Measurements from ENCODE around the gene PDE11A. TPM values are rescaled to one million over a fixed set of nuclear protein-coding genes. Genes with fewer than 3 reads are reported as not detected.

Gene PDE11A
- total RNA-seq, 2 experiments from 2014 or later: not detected

DNA sequence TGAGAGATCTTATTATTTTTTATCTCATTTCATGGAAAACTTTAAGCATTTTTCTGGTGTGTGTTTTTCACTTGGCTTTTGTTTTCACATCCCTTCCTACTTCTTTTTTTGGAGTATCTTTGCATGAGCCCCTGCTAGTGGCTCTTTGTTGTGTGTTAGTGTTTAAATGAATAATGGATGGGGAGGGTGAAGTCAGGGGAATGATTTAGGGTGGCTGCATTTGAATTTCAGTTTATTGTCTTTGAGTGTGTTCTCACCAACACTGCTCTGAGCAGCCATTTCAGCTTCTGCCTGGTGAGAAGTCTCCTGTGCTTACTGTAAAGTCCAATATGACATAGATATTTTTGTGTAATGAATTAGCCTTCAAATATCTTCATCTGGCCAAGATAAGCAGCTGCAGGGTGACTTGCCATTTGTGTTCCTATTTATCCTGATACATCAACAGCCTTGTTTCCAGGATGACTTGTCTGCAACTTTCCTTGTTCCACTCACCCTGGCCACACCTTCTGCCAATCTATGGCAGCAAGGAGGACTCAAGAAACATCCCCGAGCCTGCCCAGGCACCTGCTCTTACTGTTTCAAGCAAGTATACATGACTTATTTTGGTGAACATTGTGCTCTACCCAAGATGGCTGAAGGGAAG lies 182.6 kb downstream of the PDE11A start:
- H3K36me3 Mint-ChIP-seq (ENCODE audit: low read depth): no peaks in the 10 kb centered on the region
- H3K36me3 ChIP-seq (ENCODE audit: insufficient read depth, low read length): no peaks in the 10 kb centered on the region
- CTCF ChIA-PET: no interaction called here
- H3K27me3 ChIP-seq (ENCODE audit: control insufficient read depth in 1 of 2, insufficient read depth in 2 of 2, low read length in 2 of 2): peaks cover 3 to 7% of the 10 kb centered on the region in 2 experiments
- H3K4me3 ChIP-seq (ENCODE audit: low read length): no peak overlapping the region
- H3K9me3 ChIP-seq (ENCODE audit: control insufficient read depth in 1 of 2, insufficient read depth in 1 of 2, low read length in 2 of 2): no peaks in the 10 kb centered on the region
- no peak for ATAC-seq (ENCODE audit: poor library complexity)
- no peak overlapping the region for H3K4me3 Mint-ChIP-seq
- intact Hi-C loops (cut with DNase I, micrococcal nuclease): no loop called here
- no peak overlapping the region for H3K27ac ChIP-seq (ENCODE audit: low read depth in 1 of 2, low read length in 2 of 2)
- POLR2A ChIA-PET: no interaction called here
- H3K9me3 Mint-ChIP-seq: no peaks in the 10 kb centered on the region
- no peaks in the 10 kb centered on the region for H3K4me1 Mint-ChIP-seq (ENCODE audit: low read depth)
- peaks cover 11% of the 10 kb centered on the region for H3K27me3 Mint-ChIP-seq
- DNase-seq: no peak
- H3K4me1 ChIP-seq (ENCODE audit: insufficient read depth, low read length): no peaks in the 10 kb centered on the region
- no peak for TF ChIP-seq CTCF (IDR thresholded peaks at IDR 0.05)
- H3K27ac Mint-ChIP-seq: no peak overlapping the region

DNA sequence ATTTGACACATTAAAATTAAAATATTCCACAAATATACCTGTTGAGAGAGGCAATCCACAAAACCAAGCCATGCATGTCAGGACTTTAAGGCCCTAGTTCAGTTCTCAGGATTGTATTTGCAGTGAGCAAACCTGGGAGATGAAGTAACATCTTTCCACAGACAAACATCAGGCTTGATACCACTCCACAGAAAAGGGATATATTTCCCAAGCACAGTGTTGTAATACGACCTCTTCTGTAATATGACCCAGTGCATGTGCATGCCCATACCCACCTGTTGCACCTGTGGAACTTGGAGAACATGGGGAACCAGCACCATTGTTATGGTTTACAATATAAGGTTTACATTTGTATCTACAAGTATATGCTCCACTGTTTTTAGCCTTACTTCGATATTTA lies 184.0 kb downstream of the PDE11A start:
- Mint-ChIP-seq H3K36me3 (ENCODE audit: low read depth) (no peaks in the 10 kb centered on the region), H3K27me3 (peaks cover 5% of the 10 kb centered on the region), H3K4me3 (no peak overlapping the region), H3K4me1 (ENCODE audit: low read depth) (no peaks in the 10 kb centered on the region), H3K9me3 (no peaks in the 10 kb centered on the region), H3K27ac (no peak overlapping the region)
- Histone ChIP-seq H3K27me3 (ENCODE audit: control insufficient read depth in 1 of 2, insufficient read depth in 2 of 2, low read length in 2 of 2) (peaks cover 3 to 7% of the 10 kb centered on the region in 2 experiments), H3K4me3 (ENCODE audit: low read length) (no peak overlapping the region), H3K9me3 (ENCODE audit: control insufficient read depth in 1 of 2, insufficient read depth in 1 of 2, low read length in 2 of 2) (no peaks in the 10 kb centered on the region), H3K27ac (ENCODE audit: low read depth in 1 of 2, low read length in 2 of 2) (no peak overlapping the region), H3K36me3 (ENCODE audit: insufficient read depth, low read length) (no peaks in the 10 kb centered on the region), H3K4me1 (ENCODE audit: insufficient read depth, low read length) (no peaks in the 10 kb centered on the region)
- ChIA-PET POLR2A (no interaction called here), CTCF (no interaction called here)
- no peak for TF ChIP-seq CTCF (IDR thresholded peaks at IDR 0.05)
- DNase-seq: no peak
- intact Hi-C loops (cut with DNase I, micrococcal nuclease): no loop called here
- no peak for ATAC-seq (ENCODE audit: poor library complexity)

GRCh38 chr2:177887722-177888121 lies 184.9 kb downstream of the PDE11A start:
- Histone ChIP-seq H3K4me3 (ENCODE audit: low read length) (no peak overlapping the region), H3K27me3 (ENCODE audit: control insufficient read depth in 1 of 2, insufficient read depth in 2 of 2, low read length in 2 of 2) (peaks cover 0 to 1% of the 10 kb centered on the region in 2 experiments), H3K27ac (ENCODE audit: low read depth in 1 of 2, low read length in 2 of 2) (no peak overlapping the region), H3K9me3 (ENCODE audit: control insufficient read depth in 1 of 2, insufficient read depth in 1 of 2, low read length in 2 of 2) (no peaks in the 10 kb centered on the region), H3K4me1 (ENCODE audit: insufficient read depth, low read length) (no peaks in the 10 kb centered on the region), H3K36me3 (ENCODE audit: insufficient read depth, low read length) (no peaks in the 10 kb centered on the region)
- POLR2A ChIA-PET: no interaction called here
- Mint-ChIP-seq H3K4me1 (ENCODE audit: low read depth) (no peaks in the 10 kb centered on the region), H3K27me3 (peaks cover 2% of the 10 kb centered on the region), H3K9me3 (no peaks in the 10 kb centered on the region), H3K27ac (no peak overlapping the region), H3K36me3 (ENCODE audit: low read depth) (no peaks in the 10 kb centered on the region), H3K4me3 (no peak overlapping the region)
- ATAC-seq (ENCODE audit: poor library complexity) (no peak), DNase-seq (no peak)
- no peak for TF ChIP-seq CTCF (IDR thresholded peaks at IDR 0.05)
- intact Hi-C loops (cut with DNase I, micrococcal nuclease): no loop called here
- CTCF ChIA-PET: no interaction called here
